ENCODE results near the gene KCNQ4. TPM values are rescaled to one million over a fixed set of nuclear protein-coding genes. Genes with fewer than 3 reads are reported as not detected.

The KCNQ4 gene
- total and polyA plus RNA-seq, 2 of the 8 experiments (the other 6 are each of a cell fraction or from before 2014, with no cell fraction given), result 2.2 to 3.9 TPM

- TF ChIP-seq SIN3A (conservative IDR thresholded peaks at IDR 0.05 in 1 of 2, IDR thresholded peaks at IDR 0.05 in 1 of 2; ENCODE audit: low read depth in 1 of 2, low read length in 2 of 2) (no peak), ATF2 (IDR thresholded peaks at IDR 0.05; ENCODE audit: low read length) (no peak), TBP (IDR thresholded peaks at IDR 0.05; ENCODE audit: low read depth, low read length) (no peak), EZH2 (IDR thresholded peaks at IDR 0.05; ENCODE audit: low read depth, low read length, severe bottlenecking) (no peak), USF2 (IDR thresholded peaks at IDR 0.05; ENCODE audit: low read length) (no peak), FOSL1 (IDR thresholded peaks at IDR 0.05; ENCODE audit: insufficient read depth, low read depth, low read length) (no peak)
Measured at GRCh38 chr1:40872276-40872675, 88.7 kb downstream of the KCNQ4 start (continued).
